Keratinocyte (primary cell): ENCODE results near the gene PLCD1. TPM values are rescaled to one million over a fixed set of nuclear protein-coding genes. Genes with fewer than 3 reads are reported as not detected.

Experiments used
- DNase-seq: peaks from one replicate; pipeline ENCODE4 v3.0.0-alpha.2; 2011; ENCODE audit warnings: low read depth, missing footprints, low spot score
- FAIRE-seq: peaks from 2 replicates; lab custom pipeline; 2011; peaks lifted over from hg19 to GRCh38; lab: Jason Lieb, UNC
- H2AFZ ChIP-seq: 2 replicates; pipeline ENCODE4 v1.6.0; 2012; ENCODE audit warnings: low read length, control low read depth, inconsistent platforms; ENCODE audit not compliant: control insufficient read depth
- H3K27ac ChIP-seq: 2 replicates; pipeline ENCODE4 v1.5.1; 2011; ENCODE audit warnings: low read length; ENCODE audit not compliant: control insufficient read depth, insufficient read depth
- H3K27me3 ChIP-seq: 3 replicates; pipeline ENCODE4 v1.6.0; 2011; ENCODE audit warnings: low read length; ENCODE audit not compliant: control insufficient read depth, insufficient read depth; ENCODE audit errors: extremely low read depth
- H3K36me3 ChIP-seq, 2 experiments: 2 replicates in 1 of 2; 3 replicates in 1 of 2; pipeline ENCODE4 v1.5.1; 2011; ENCODE audit warnings: low read length in 2 of 2, mild to moderate bottlenecking in 1 of 2; ENCODE audit not compliant: control insufficient read depth in 2 of 2, insufficient read depth in 2 of 2; ENCODE audit errors: extremely low read depth in 1 of 2
- H3K4me1 ChIP-seq: 3 replicates; pipeline ENCODE4 v1.5.1; 2011; ENCODE audit warnings: low read length; ENCODE audit not compliant: control insufficient read depth, insufficient read depth; ENCODE audit errors: extremely low read depth
- H3K4me2 ChIP-seq: 3 replicates; pipeline ENCODE4 v1.6.0; 2011; ENCODE audit warnings: low read depth, low read length; ENCODE audit not compliant: control insufficient read depth, insufficient read depth; ENCODE audit errors: extremely low read depth
- H3K4me3 ChIP-seq, 3 experiments: fragments of 200-600 bp in 1 of 3; sonication (generic) in 1 of 3; 2 replicates in 2 of 3; 3 replicates in 1 of 3; pipeline ENCODE4 v1.5.1; 2011 to 2016; ENCODE audit warnings: low read length in 3 of 3, mild to moderate bottlenecking in 3 of 3, control low read depth in 2 of 3, inconsistent platforms in 1 of 3, low read depth in 1 of 3, mixed read lengths in 1 of 3, mixed run types in 1 of 3, moderate library complexity in 1 of 3; ENCODE audit not compliant: control insufficient read depth in 2 of 3, insufficient read depth in 2 of 3; ENCODE audit errors: extremely low read depth in 1 of 3
- H3K79me2 ChIP-seq: 2 replicates; pipeline ENCODE4 v1.6.0; 2012; ENCODE audit warnings: low read length; ENCODE audit not compliant: control insufficient read depth, insufficient read depth
- H3K9ac ChIP-seq: 3 replicates; pipeline ENCODE4 v1.6.0; 2011; ENCODE audit warnings: low read length; ENCODE audit not compliant: control insufficient read depth, insufficient read depth; ENCODE audit errors: extremely low read depth
- H3K9me1 ChIP-seq: 3 replicates; pipeline ENCODE4 v1.6.0; 2011; ENCODE audit warnings: low read length; ENCODE audit not compliant: control insufficient read depth, insufficient read depth; ENCODE audit errors: extremely low read depth
- H3K9me3 ChIP-seq: 2 replicates; pipeline ENCODE4 v1.5.1; 2012; ENCODE audit warnings: low read depth, low read length; ENCODE audit not compliant: control insufficient read depth
- H4K20me1 ChIP-seq: 3 replicates; pipeline ENCODE4 v1.6.0; 2011; ENCODE audit warnings: low read length; ENCODE audit not compliant: control insufficient read depth, insufficient read depth; ENCODE audit errors: extremely low read depth
- CTCF ChIP-seq, 3 experiments: IDR thresholded peaks in 1 of 3; conservative IDR thresholded peaks in 1 of 3; optimal IDR thresholded peaks in 1 of 3; 2 replicates in 2 of 3; 3 replicates in 1 of 3; pipeline versions ENCODE3 to v1.5.1; 2011; ENCODE audit warnings: low read length in 3 of 3, mild to moderate bottlenecking in 3 of 3, moderate library complexity in 2 of 3, control low read depth in 1 of 3, inconsistent platforms in 1 of 3; ENCODE audit not compliant: insufficient read depth in 2 of 3; ENCODE audit errors: extremely low read depth in 1 of 3
- EZH2 ChIP-seq: IDR thresholded peaks from one replicate; pipeline ENCODE4 v1.6.1; 2012; ENCODE audit warnings: inconsistent platforms, mild to moderate bottlenecking, low read length, moderate library complexity
- dilution Hi-C: fragments of 300-500 bp; cut with MboI; formaldehyde crosslinking; loops from one replicate; pipeline ENCODE4 v1.7.0; 2020; ENCODE audit warnings: low sequenced_read_pairs; ENCODE audit not compliant: extremely low pct_ligation_motif_present
- polyA plus RNA-seq, 5 experiments: library from polyadenylated mRNA; depleted of rRNA in 3 of 5; stranded (reverse) in 3 of 5; stranded (forward) in 1 of 5; unstranded in 1 of 5; fragments of >200 nt; gene quantifications; 1 replicate in 1 of 5; 2 replicates in 3 of 5; 3 replicates in 1 of 5; pipeline versions ENCODE4 v1.2.1 to v1.2.3, GENCODE V29; 2011 to 2012; ENCODE audit warnings: missing spikeins in 2 of 5, low read depth in 1 of 5, low replicate concordance in 1 of 5

Gene PLCD1
- polyA plus RNA-seq, 1 donor (not counting 4 experiments of a cell fraction or from before 2014, with no cell fraction given), result 26.0 TPM

DNA sequence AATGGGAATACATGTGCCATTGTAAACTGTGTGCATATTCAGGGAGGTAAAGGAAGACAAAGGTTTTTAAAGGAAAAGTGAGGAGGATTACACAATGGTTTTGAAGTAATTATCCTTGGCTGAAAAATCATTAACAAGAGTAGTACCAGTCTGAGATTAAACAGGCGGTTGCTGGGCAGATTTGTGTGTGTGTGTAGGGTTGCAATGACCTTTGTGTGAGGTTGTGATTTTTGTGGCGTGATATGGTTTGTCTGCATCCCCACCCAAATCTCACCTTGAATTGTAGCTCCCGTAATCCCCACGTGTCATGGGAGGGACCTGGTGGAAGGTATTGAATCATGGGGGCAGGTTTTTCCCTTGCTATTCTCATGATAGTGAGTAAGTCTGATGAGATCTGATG lies 16.6 kb upstream of the PLCD1 start:
- H3K9me1 ChIP-seq, result no peaks in the 10 kb centered on the region
- dilution Hi-C loops, result no loop called here

GRCh38 chr3:38043486-38043885 lies 14.0 kb upstream of the PLCD1 start:
- dilution Hi-C loops, result no loop called here
- no peaks in the 10 kb centered on the region for H3K9me3 ChIP-seq

More for the DNA sequence above, 16.6 kb upstream of the PLCD1 start:
- no peaks in the 10 kb centered on the region for H4K20me1 ChIP-seq
- no peak for TF ChIP-seq CTCF (optimal IDR thresholded peaks at IDR 0.05 in 1 of 3, IDR thresholded peaks at IDR 0.05 in 1 of 3, conservative IDR thresholded peaks at IDR 0.05 in 1 of 3; ENCODE audit: extremely low read depth in 1 of 3, insufficient read depth in 2 of 3, low read length in 3 of 3)
- TF ChIP-seq EZH2, result no peak
- H3K4me1 ChIP-seq, result no peaks in the 10 kb centered on the region
- no peaks in the 10 kb centered on the region for H3K27me3 ChIP-seq
- H3K27ac ChIP-seq, result no peak overlapping the region
- H3K36me3 ChIP-seq, result no peaks in the 10 kb centered on the region
- H2AFZ ChIP-seq, result no peak overlapping the region
- H3K9me3 ChIP-seq, result no peaks in the 10 kb centered on the region
- FAIRE-seq (no peak), DNase-seq (no peak)
- H3K79me2 ChIP-seq, result no peaks in the 10 kb centered on the region
- H3K4me3 ChIP-seq, result no peak overlapping the region
- H3K9ac ChIP-seq, result no peak overlapping the region
- H3K4me2 ChIP-seq, result no peak overlapping the region

More at GRCh38 chr3:38043486-38043885, 14.0 kb upstream of the PLCD1 start:
- no peaks in the 10 kb centered on the region for H3K36me3 ChIP-seq
- peaks cover 16% of the 10 kb centered on the region for H3K4me1 ChIP-seq
- no peak for TF ChIP-seq CTCF (optimal IDR thresholded peaks at IDR 0.05 in 1 of 3, IDR thresholded peaks at IDR 0.05 in 1 of 3, conservative IDR thresholded peaks at IDR 0.05 in 1 of 3; ENCODE audit: extremely low read depth in 1 of 3, insufficient read depth in 2 of 3, low read length in 3 of 3)
- no peak for TF ChIP-seq EZH2
- no peak overlapping the region for H3K27ac ChIP-seq
- no peak overlapping the region for H2AFZ ChIP-seq
- H3K4me3 ChIP-seq, result no peak overlapping the region
- H3K79me2 ChIP-seq, result no peaks in the 10 kb centered on the region
- H4K20me1 ChIP-seq, result no peaks in the 10 kb centered on the region
- no peak overlapping the region for H3K4me2 ChIP-seq
- H3K27me3 ChIP-seq, result no peaks in the 10 kb centered on the region
- H3K9me1 ChIP-seq, result no peaks in the 10 kb centered on the region
- no peak for FAIRE-seq
- no peak for DNase-seq
- no peak overlapping the region for H3K9ac ChIP-seq
